Activated CD8-positive, alpha-beta memory T cell treated with anti-CD3 and anti-CD28 coated beads for 24 hours (primary cell): Measurements from ENCODE around the gene SEH1L.
"Not testable (repeated sequence)": the region's sequence is repeated elsewhere in the genome, so short reads cannot be mapped to it uniquely, and the experiment has no call there.

ENCODE experiments used
- DNase-seq: peaks from one replicate; pipeline ENCODE4 v3.0.0-alpha.2; 2020

Gene SEH1L

GRCh38 chr18:12996661-12997292 lies 49.0 kb downstream of the SEH1L start:
- no peak for DNase-seq

- not testable (repeated sequence) for DNase-seq
Measured at GRCh38 chr18:12997330-12997729, 49.5 kb downstream of the SEH1L start.

GRCh38 chr18:12998332-12999060 lies 50.7 kb downstream of the SEH1L start:
- DNase-seq, result no peak

DNA sequence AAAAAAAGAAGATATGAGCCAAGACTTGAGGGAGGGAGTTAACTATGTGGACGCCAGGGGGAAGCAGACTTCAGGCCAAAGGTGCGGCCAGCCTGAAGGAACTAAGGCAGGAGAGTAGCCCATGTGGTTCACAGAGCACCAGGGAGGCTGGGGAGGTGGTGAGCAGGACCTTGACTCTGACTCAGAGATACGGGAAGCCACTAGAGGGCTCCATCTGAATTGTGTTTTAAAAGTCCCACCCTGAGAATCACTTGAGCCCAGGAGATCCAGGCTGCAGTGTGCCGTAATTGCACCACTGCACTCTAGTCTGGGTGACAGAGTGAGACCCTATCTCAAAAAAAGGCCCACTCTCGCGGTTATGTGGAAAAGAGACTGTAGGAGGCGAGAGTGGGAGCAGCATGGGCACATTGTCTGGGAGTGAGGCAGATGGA lies 55.7 kb downstream of the SEH1L start:
- DNase-seq, result no peak

- DNase-seq, result no peak
Measured at GRCh38 chr18:13004396-13004795, 56.6 kb downstream of the SEH1L start.

DNA sequence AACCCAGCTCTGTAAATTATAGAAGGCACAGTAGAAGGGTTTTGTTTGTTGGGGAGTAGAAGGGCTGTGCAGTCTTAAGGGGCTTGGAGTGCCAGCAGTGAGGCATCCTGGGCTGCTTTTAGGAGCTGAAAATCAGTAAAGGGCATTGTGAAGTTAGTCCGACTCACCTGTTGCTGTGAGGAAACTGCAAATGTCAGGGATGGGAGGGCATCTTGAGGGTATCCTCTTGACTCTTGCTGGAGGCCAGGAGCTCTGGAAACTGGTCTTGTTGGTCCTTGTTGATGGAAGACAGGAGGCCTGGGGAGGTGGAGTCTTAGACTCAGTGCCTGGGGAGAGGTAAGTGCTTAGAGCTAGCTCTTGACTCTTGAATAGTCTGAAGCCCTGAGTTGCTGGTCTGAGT lies 57.5 kb downstream of the SEH1L start:
- DNase-seq, result no peak

DNA sequence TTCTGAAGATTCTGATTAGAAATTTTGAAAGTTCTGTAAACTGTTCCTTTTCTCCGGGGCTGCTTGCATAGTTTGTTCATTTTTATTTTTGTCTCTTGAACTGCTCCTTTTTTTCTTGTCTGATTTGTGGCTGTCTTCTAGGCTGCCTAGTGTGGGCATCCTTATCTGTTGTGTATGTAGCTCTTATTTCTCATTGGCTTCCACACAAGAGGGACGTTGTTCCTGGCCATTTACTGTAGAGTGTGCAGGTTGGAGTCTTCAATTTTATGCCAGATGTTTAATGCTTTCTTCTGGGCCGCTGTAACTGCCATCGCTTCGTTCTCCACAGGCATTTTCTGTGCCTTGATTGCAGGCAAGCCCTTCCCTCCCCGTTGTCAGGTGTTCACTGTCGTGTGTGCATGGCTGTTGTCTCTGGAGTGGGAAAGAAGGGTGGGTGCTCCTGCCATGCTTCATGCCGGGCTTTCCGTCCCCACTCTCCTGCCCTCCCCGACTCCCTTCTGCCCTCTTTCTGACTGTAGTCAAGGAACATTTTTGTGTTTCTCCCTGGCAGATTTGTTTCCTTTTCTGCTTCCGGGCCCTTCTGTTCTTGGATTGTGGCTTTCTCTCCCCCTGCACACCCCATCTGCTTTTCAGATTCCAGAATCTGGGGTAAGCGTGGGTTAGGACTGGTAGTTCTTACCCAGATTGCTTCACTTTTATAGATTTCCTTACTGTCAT lies 58.9 kb downstream of the SEH1L start:
- DNase-seq, result no peak

DNA sequence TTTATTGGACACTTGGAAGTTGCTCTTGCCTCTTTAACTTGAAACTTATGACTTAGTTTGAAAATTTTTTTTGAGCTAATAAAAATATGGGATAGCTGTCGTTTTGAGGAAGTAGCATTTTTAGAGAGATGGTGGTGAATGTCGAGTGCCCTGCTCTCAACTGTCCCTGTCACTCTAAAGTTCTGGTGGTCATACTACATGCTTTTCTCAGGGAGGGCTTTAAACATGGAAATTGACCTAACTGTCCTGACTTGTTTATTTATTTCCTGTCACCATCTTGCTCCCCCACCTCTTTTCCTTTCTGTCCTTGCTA lies 59.4 kb downstream of the SEH1L start:
- DNase-seq, result no peak

DNA sequence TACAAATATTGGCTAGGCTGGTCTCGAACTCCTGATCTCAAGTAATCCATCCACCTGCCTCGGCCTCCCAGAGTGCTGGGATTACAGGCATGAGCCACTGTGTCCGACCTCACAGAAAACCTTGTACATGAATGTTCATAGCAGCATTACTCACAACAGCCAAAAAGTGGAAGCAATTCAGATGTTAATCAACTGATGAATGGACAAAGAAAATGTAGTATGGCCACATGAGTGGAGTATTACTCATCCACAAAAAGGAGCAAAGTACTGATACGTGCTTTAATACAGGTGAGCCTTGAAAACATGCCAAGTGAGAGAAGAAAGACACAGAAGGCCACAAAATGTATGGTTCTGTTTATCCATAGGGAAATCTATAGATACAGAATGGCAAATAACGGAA lies 63.9 kb downstream of the SEH1L start:
- DNase-seq, result no peak

DNA sequence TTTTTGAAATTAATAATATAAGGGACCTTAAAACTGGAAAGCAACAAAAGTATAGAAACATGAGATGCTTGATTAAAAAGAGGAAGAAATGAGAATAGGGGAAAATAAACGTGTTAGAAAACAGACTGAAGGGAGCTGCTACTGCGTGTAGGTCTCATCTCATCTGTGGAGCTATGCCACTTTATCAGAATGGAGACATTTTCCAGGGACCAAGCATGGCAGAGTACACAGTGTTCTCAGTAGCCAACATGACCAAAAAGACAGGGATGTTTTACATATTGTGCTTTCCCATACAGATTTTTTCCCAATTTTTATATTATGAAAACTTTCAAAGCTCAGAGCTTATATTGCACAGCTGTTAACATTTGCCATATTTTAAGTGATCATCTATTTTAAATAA lies 66.4 kb downstream of the SEH1L start:
- DNase-seq, result no peak

- DNase-seq, result no peak
Measured at GRCh38 chr18:13014818-13015217, 67.0 kb downstream of the SEH1L start.

DNA sequence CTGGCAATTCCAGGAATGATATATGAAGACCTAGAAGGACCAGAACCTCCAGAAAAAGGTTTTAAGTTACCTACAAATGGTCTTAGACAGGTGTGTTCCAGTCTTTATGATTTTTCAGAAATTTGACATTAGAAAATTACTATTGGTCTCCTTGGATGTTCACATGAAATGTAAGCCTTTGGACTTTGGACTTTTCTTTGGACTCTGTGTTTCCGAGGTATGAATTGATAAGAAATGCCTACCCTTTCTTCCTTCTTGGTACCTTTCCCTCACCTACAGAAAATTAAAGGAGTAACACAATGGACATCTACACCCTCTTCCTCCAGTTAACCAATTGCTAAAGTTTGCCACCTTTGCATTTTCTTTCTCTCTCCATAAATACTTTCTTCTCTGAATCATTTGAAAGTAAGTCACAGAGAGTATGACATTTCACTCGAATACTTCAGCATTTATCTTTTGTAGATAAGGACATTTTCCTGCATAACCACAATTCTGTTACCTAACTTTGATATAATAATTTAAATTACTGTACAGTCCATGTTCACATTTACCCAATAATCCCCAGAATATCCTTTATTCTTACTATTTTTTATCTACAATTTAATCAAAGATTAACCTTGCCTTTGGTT lies 69.5 kb downstream of the SEH1L start:
- DNase-seq, result no peak

- no peak for DNase-seq
Measured at GRCh38 chr18:13018374-13018773, 70.6 kb downstream of the SEH1L start.

- DNase-seq, result no peak
Measured at GRCh38 chr18:13019301-13019700, 71.5 kb downstream of the SEH1L start.

GRCh38 chr18:13022644-13023043 lies 74.8 kb downstream of the SEH1L start:
- no peak for DNase-seq

DNA sequence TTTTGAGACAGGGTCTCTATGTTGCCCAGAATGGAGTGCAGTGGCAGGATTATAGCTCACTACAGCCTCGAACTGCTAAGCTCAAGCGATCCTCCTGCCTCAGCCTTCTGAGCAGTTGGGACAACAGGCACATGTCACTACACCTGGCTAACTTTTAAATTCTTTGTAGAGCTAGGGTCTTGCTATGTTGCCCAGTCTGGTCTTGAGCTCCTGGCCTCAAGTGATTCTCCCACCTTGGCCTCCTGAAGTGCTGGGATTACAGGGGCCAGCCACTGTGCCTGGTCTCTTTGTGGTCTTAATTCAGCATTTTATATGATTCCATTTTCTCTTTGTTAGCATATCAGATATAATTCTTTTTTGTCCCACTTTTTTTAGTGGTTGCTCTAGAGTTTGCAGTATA lies 77.4 kb downstream of the SEH1L start:
- DNase-seq, result no peak

- no peak for DNase-seq
Measured at GRCh38 chr18:13026583-13027270, 78.9 kb downstream of the SEH1L start.

DNA sequence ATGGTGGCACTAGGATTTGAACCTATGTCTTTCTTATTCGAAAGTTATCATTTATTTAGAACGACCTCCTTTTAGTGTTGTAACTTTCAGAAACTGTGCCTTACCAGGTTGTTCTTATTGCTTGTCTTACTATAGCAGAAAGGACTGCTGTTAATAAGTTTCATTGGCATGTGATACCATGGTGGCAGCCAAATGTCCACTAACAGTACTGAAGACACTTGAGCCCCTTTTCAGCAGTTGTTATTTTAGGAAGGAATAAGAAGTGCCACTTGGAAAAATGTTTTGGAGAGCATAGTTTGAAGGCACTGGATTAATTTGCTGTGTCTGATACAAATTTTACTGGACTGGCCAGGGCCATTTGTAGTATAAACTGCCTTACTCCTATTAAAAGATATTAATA lies 81.1 kb downstream of the SEH1L start:
- no peak for DNase-seq

GRCh38 chr18:13032173-13032572 lies 84.4 kb downstream of the SEH1L start:
- no peak for DNase-seq

DNA sequence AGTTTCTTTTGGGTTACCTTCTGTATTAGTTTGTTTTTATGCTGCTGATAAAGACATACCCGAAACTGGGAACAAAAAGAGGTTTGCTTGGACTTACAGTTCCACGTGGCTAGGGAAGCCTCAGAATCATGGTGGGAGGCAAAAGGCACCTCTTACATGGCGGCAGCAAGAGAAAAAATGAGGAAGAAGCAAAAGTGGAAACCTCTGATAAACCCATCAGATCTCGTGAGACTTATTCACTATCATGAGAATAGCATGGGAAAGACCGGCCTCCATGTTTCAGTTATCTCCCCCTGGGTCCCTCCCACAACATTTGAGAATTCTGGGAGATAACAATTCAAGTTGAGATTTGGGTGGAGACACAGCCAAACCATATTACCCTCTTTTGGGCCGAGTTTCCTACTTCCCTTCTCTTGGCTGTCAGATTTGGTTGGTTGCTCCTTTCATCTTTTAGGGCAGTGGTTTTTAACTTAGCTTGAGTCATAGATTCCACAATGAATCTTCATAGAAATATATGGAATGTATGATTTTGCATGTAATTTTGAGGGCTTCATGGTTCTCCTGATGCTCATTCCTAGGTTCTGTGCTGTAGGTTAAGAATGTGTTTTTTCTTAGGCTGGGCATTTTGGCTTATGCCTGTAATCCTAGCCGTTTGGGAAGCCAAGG lies 87.6 kb downstream of the SEH1L start:
- no peak for DNase-seq

DNA sequence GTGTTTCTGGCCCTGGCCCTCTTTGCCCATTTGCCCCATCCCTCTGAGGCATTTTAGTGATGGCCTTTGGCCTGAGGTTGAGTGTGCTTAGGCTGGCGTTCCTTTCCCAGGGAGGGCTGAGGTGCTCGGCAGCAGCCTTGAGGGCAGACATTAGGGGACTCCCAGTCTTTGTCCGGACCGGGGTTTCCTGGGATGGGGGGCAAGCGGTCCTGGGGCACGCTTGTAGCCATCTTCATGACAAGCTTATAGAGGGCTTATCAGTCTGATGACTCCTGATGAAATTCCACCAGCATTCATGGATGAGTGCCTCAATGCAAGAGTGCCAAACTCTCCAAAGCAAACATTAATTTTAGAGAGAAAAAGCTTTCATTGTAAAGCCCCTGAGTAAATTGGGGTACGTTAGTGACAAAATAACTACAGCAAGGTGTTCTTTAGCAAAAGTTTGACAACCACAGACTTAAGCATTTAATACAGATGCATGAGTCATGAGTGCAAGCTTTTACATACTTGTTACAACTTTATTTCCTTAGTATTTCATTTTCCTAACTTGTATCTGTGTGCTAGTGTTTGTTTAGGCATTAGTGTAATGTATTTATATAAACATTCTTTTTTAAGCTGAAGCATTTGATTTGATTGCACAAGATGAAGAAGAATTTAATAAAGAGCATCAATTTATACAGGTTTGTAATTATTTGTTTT lies 89.0 kb downstream of the SEH1L start:
- DNase-seq, result no peak
